Gastroesophageal sphincter (tissue), 3 donors: ENCODE data around the gene GALNT2.

ENCODE experiments used
- CTCF ChIP-seq, 4 experiments: fragments of 200-600 bp in 2 of 4; fragments of 450-650 bp in 2 of 4; sonication (generic) in 1 of 4; IDR thresholded peaks; one replicate each; pipeline ENCODE4 v1.5.1; 2017 to 2019; ENCODE audit warnings: antibody characterized with exemption in 4 of 4, mild to moderate bottlenecking in 2 of 4, moderate library complexity in 2 of 4
- EP300 ChIP-seq: sonication (generic); formaldehyde crosslinking; IDR thresholded peaks from one replicate; pipeline ENCODE4 v1.6.1; 2017; ENCODE audit warnings: antibody characterized with exemption, mild to moderate bottlenecking
- POLR2A ChIP-seq, 2 donors: fragments of 450-650 bp; IDR thresholded peaks; one replicate each; pipeline ENCODE4 v1.6.1; 2017; ENCODE audit warnings: antibody characterized with exemption in 2 of 2, mild to moderate bottlenecking in 2 of 2, moderate library complexity in 1 of 2

- TF ChIP-seq CTCF (IDR thresholded peaks at IDR 0.05) (no peak), EP300 (no peak), POLR2A (IDR thresholded peaks at IDR 0.05) (no peak)
Observed at GRCh38 chr1:230171356-230172015, 104.4 kb downstream of the GALNT2 start.
